ENCODE data around the gene SYTL5. TPM values are rescaled to one million over a fixed set of nuclear protein-coding genes. Genes with fewer than 3 reads are reported as not detected.
A peak's percentile ranks its signal among the peaks of the same experiment; 100 is the strongest.

Gene SYTL5
- total and polyA plus RNA-seq, 2 of the 4 experiments (the other 2 are of a cell fraction), result 0.19 to 0.54 TPM

- ChIA-PET POLR2A (ENCODE audit: unreplicated experiment) (no interaction called here), CTCF (no interaction called here)
- Histone ChIP-seq H3K56ac (ENCODE audit: extremely low read depth, insufficient read depth, low read length) (no peak overlapping the region), H4K5ac (ENCODE audit: low read depth, low read length) (no peak overlapping the region), H2AK5ac (ENCODE audit: low read depth, low read length) (peak overlapping the region; percentile 52), H3K4ac (ENCODE audit: low read depth, low read length) (no peak overlapping the region), H3K27ac (ENCODE audit: insufficient read depth, low read length) (no peak overlapping the region), H3K23ac (ENCODE audit: low read depth, low read length) (no peak overlapping the region), H2BK5ac (ENCODE audit: low read depth, low read length, poor library complexity, severe bottlenecking) (no peak overlapping the region), H2AFZ (replicated peaks; ENCODE audit: low read length, poor library complexity) (peak overlapping the region; percentile 58), H2BK15ac (ENCODE audit: low read depth, low read length) (no peak overlapping the region), H3K9me1 (ENCODE audit: insufficient read depth, low read length) (no peaks in the 10 kb centered on the region), H4K91ac (ENCODE audit: insufficient read depth, low read depth, low read length) (no peak overlapping the region), H2BK120ac (ENCODE audit: low read depth, low read length) (peak overlapping the region; percentile 23; the same call in 1 of the 2 replicates), H2AK9ac (replicated peaks; ENCODE audit: low read depth, low read length, poor library complexity) (no peak overlapping the region), H3K4me2 (ENCODE audit: low read depth, low read length) (no peak overlapping the region), H4K20me1 (ENCODE audit: insufficient read depth, low read length) (no peaks in the 10 kb centered on the region), H3K18ac (ENCODE audit: low read depth, low read length) (no peak overlapping the region), H3K4me1 (ENCODE audit: control insufficient read depth, insufficient read depth, low read length) (0 out of 2 replicates have a peak, but pooled peaks cover 2% of the 10 kb centered on the region), H3K14ac (replicated peaks; ENCODE audit: low read depth, low read length) (no peak overlapping the region), H3K27me3 (ENCODE audit: control insufficient read depth, insufficient read depth, low read length) (no peaks in the 10 kb centered on the region), H4K8ac (ENCODE audit: low read depth in 2 of 2, low read length in 2 of 2) (no peak overlapping the region), H3K4me3 (ENCODE audit: insufficient read depth, low read depth, low read length) (no peak overlapping the region), H3K79me1 (ENCODE audit: low read depth in 1 of 2, low read length in 2 of 2) (no peaks in the 10 kb centered on the region), H3K9me3 (ENCODE audit: control insufficient read depth, insufficient read depth, low read length) (no peaks in the 10 kb centered on the region; the same call in 1 of the 2 replicates), H3K9ac (ENCODE audit: low read depth, low read length) (no peak overlapping the region), H2BK20ac (ENCODE audit: low read depth, low read length) (no peak overlapping the region), H3K36me3 (ENCODE audit: control insufficient read depth, insufficient read depth, low read length) (no peaks in the 10 kb centered on the region)
- peak; percentile 80 for DNase-seq
- dilution Hi-C loops (cut with HindIII; ENCODE audit: low sequenced_read_pairs, unreplicated experiment) (no loop called here), intact Hi-C loops (cut with micrococcal nuclease) (no loop called here), in situ Hi-C loops (cut with MboI; ENCODE audit: low sequenced_read_pairs) (no loop called here)
- TF ChIP-seq FOS (IDR thresholded peaks at IDR 0.05; ENCODE audit: low read depth, low read length), result 0 out of 2 replicates have a peak, but pooled peaks have one; percentile 24
- TF ChIP-seq CHD1 (IDR thresholded peaks at IDR 0.05; ENCODE audit: low read depth, low read length), result no peak
- whole genome bisulfite sequencing, 2 experiments (ENCODE audit: extremely low coverage in 2 of 2, insufficient read length in 1 of 2), result 17% methylated on average over 1 of the region's 7 CpGs; no CpG with 5 or more reads in 1 of the 2 experiments
- no TSS peak for BruUV-seq (replicated peaks)
- peak; percentile 83 for ATAC-seq (ENCODE audit: low read depth)
Measured at GRCh38 chrX:37998586-37999262, 7.6 kb upstream of the SYTL5 start.

Data from IMR-90 (cell line).